Neural crest cell (in vitro differentiated cells): ENCODE results near the gene MINDY4. TPM values are rescaled to one million over a fixed set of nuclear protein-coding genes. Genes with fewer than 3 reads are reported as not detected.

ENCODE experiments used
- DNase-seq: peaks from one replicate; pipeline ENCODE4 v3.0.0; 2021; ENCODE audit warnings: low read depth, mixed read lengths, low spot score
- H3K27ac Mint-ChIP-seq: one replicate; pipeline ENCODE4 v1.8.0; 2021; ENCODE audit warnings: mild to moderate bottlenecking, mixed read lengths; ENCODE audit not compliant: unreplicated experiment
- H3K27me3 Mint-ChIP-seq: 2 replicates; pipeline ENCODE4 v1.8.0; 2021; ENCODE audit warnings: low read depth, mild to moderate bottlenecking, mixed read lengths
- H3K36me3 Mint-ChIP-seq: 2 replicates; pipeline ENCODE4 v1.8.0; 2021; ENCODE audit warnings: low read depth, mild to moderate bottlenecking, mixed read lengths
- H3K4me1 Mint-ChIP-seq: 2 replicates; pipeline ENCODE4 v1.8.0; 2021; ENCODE audit warnings: mixed read lengths
- H3K4me3 Mint-ChIP-seq: one replicate; pipeline ENCODE4 v1.8.0; 2021; ENCODE audit warnings: mild to moderate bottlenecking, mixed read lengths
- H3K9me3 Mint-ChIP-seq: 2 replicates; pipeline ENCODE4 v1.8.0; 2021; ENCODE audit warnings: mixed read lengths
- long read RNA-seq: library from polyadenylated mRNA; unstranded; transcript quantifications from one replicate; pipeline ENCODE4 v2.0.0, GENCODE V29; 2020
- total RNA-seq: library from RNA; stranded (reverse); gene quantifications from 2 replicates; pipeline ENCODE4 v1.2.1, GENCODE V29; 2021
- TF ChIP-seq, protein P1 (sequence below): fragments of 200-600 bp; sonication (generic); conservative IDR thresholded peaks from 2 replicates; pipeline ENCODE4 v1.5.0; 2021; ENCODE audit warnings: antibody characterized with exemption, mild to moderate bottlenecking

Gene MINDY4
- total RNA-seq, result 8.6 and 9.2 TPM in 2 replicates
- long read RNA-seq, partial matches to known transcripts, result 5 of 10 reads
- long read RNA-seq, other reads (novel, unspliced or antisense), result 4 of 10 reads

DNA sequence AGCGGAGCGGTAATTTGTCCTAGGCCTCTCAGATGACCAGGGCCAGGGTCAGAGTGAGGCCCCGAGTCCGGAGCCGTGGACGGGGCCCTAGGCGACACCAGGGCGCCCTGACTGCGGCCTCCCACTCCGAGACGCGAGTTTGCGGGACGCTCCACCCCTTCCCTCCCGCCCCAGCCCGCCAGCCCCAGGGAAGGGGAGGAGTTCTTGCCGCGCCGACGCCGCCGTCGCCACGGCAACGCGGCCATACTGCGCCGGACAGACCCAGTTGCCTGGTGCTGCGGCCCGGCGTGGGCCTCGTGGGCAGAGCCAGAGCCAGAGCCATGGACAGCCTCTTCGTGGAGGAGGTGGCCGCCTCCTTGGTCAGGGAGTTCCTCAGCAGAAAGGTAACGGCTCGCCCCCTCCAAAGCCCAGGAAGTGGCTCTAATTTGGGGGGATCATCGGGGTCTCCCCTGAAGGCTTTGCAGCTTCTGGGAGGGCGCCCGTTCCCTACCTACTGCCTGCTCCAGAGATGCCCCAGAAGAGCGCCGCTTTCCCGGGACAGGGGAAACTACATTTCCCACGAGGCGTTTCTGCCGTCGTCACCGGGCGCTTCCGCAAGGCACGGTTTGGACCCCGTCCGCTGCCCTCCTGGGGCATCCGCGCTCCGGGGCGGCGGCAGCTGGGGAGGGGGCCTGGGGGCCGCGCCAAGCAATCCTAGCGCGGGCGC is at the start of gene MINDY4:
Gene MINDY4, plus strand, starts transcription at position 244 of the 706 bp plus-strand sequence. Its CDS starts 77 bp downstream, at position 321.
- peak; percentile 62 for DNase-seq
- H3K36me3 Mint-ChIP-seq, result no peaks in the 10 kb centered on the region
- no peak within 1 kb of the TSS for H3K4me3 Mint-ChIP-seq
- no peaks in the 10 kb centered on the region for H3K9me3 Mint-ChIP-seq
- H3K4me1 Mint-ChIP-seq, result peaks cover 16% of the 10 kb centered on the region
- TF ChIP-seq, protein P1, sequence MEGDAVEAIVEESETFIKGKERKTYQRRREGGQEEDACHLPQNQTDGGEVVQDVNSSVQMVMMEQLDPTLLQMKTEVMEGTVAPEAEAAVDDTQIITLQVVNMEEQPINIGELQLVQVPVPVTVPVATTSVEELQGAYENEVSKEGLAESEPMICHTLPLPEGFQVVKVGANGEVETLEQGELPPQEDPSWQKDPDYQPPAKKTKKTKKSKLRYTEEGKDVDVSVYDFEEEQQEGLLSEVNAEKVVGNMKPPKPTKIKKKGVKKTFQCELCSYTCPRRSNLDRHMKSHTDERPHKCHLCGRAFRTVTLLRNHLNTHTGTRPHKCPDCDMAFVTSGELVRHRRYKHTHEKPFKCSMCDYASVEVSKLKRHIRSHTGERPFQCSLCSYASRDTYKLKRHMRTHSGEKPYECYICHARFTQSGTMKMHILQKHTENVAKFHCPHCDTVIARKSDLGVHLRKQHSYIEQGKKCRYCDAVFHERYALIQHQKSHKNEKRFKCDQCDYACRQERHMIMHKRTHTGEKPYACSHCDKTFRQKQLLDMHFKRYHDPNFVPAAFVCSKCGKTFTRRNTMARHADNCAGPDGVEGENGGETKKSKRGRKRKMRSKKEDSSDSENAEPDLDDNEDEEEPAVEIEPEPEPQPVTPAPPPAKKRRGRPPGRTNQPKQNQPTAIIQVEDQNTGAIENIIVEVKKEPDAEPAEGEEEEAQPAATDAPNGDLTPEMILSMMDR, result peak; percentile 18
- peak within 1 kb of the TSS; percentile 79 for H3K27ac Mint-ChIP-seq
- peaks cover 3% of the 10 kb centered on the region for H3K27me3 Mint-ChIP-seq

DNA sequence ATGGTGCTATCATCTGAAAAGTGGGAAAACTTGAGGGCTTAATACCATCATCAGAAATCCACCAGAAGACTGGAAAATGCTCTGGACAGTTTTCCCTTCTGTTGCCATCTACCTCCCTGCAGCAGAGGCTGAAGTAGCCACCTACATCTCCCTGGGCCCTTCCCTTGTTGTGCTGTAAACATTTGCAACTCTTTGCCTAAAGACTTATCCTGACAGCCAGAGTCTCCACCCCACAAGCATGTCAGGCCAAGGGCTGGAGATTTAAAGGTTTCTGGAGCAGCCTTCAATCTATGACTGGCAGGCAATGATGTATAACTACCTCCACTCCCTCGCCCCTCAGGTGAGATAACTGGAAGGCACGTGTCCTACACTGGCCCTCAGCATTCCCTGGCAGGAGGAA is 49.0 kb upstream of the MINDY4 start:
- TF ChIP-seq, protein P1, result no peak
- Mint-ChIP-seq H3K36me3 (peaks cover 14% of the 10 kb centered on the region), H3K27me3 (peaks cover 6% of the 10 kb centered on the region), H3K27ac (no peak overlapping the region), H3K9me3 (peaks cover 19% of the 10 kb centered on the region), H3K4me3 (no peak overlapping the region), H3K4me1 (no peaks in the 10 kb centered on the region)
- no peak for DNase-seq

DNA sequence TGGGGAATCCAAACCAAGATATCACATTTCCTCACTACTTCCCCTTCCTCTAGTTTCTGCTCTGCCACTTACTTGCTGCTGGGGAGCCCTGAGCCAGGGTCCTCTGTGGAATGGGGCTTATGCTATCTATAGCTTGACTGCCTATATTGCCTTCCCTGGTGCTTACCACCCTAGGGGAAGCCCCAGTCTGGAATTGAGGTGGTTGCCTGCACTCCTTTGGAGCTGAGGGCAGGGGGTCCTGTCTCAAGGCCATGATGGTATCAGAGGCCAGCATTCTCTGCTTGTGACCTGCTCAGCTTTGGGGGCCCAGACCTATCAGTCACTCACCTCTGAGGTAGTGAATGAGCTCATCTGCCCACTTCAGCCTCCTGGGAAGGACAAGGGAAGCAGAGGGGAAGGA is 48.5 kb upstream of the MINDY4 start:
- H3K4me1 Mint-ChIP-seq, result no peaks in the 10 kb centered on the region
- TF ChIP-seq, protein P1, result no peak
- peak overlapping the region; percentile 68 for H3K27ac Mint-ChIP-seq
- peaks cover 6% of the 10 kb centered on the region for H3K27me3 Mint-ChIP-seq
- no peak overlapping the region for H3K4me3 Mint-ChIP-seq
- no peak for DNase-seq
- H3K36me3 Mint-ChIP-seq, result peaks cover 14% of the 10 kb centered on the region
- H3K9me3 Mint-ChIP-seq, result peaks cover 17% of the 10 kb centered on the region

DNA sequence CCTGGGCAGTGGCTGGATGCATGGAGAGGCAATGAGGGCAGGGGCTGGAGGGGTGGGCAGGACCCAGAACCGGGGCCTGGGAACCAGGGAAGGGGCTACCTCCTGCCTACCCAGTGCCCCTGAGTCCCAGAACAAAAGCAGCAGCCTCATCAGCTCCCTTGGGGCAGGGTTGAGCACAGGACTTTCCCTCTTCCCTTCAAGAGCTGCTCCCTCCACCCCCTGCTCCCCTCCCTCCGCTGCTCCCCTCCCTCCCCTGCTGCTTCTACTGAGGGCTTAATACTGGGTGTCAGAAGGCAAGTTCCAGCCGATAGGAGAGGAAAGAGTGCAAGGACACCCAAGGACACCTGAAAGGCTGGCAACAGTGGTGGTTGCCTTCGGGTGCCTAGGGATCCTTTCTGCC is 47.4 kb upstream of the MINDY4 start:
- H3K4me3 Mint-ChIP-seq, result no peak overlapping the region
- H3K36me3 Mint-ChIP-seq, result peaks cover 7% of the 10 kb centered on the region
- TF ChIP-seq, protein P1, result no peak
- H3K9me3 Mint-ChIP-seq, result peaks cover 7% of the 10 kb centered on the region
- no peak for DNase-seq
- H3K4me1 Mint-ChIP-seq, result no peaks in the 10 kb centered on the region
- H3K27me3 Mint-ChIP-seq, result peaks cover 2% of the 10 kb centered on the region
- no peak overlapping the region for H3K27ac Mint-ChIP-seq

DNA sequence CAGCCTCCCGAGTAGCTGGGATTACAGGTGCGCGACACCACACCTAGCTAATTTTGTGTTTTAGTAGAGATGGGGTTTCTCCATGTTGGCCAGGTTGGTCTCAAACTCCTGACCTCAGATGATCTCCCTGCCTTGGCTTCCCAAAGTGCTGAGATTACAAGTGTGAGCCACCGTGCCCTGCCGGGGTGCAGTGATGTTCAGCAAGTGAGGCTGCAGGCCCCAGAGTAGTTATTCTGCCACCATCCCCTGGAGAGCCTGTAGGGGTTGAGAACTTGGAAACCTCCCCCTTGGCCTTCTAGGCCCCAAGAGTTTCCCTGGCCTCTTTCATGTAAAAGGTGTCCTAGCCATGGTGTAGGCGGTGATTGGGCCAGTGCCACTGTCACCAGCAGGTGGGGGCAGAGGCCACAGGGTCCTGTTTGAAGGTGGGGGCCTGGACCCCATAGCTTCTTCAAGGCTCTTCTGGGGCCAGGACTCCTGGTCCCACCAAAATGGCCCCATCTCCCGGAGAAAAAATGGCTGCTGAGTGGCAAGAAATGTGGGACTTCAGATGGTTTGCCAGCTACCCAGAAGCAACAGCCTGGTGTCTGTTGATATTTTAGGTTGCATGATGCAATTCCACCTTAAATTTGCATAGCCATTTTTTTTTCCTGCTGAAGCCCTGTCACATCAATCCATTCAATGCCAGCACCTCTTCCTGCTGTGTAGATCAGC is 44.8 kb upstream of the MINDY4 start:
- Mint-ChIP-seq H3K36me3 (no peaks in the 10 kb centered on the region), H3K27me3 (peaks cover 2% of the 10 kb centered on the region), H3K9me3 (no peaks in the 10 kb centered on the region), H3K4me3 (no peak overlapping the region), H3K4me1 (no peaks in the 10 kb centered on the region), H3K27ac (no peak overlapping the region)
- DNase-seq, result no peak
- TF ChIP-seq, protein P1, result no peak
